ENCODE data around the gene ASIC2.

Gene ASIC2

GRCh38 chr17:33262266-33263123 is 30.6 kb downstream of the ASIC2 start:
- no peak for DNase-seq
- in situ Hi-C loops (cut with MboI; ENCODE audit: low pct_unique_long_range_greater_than_20kb, low sequenced_read_pairs), result no loop called here

- in situ Hi-C loops (cut with MboI; ENCODE audit: low pct_unique_long_range_greater_than_20kb, low sequenced_read_pairs), result no loop called here
- DNase-seq, result no peak
Observed at GRCh38 chr17:33261820-33262219, 31.3 kb downstream of the ASIC2 start.

GRCh38 chr17:33260638-33261037 is 32.5 kb downstream of the ASIC2 start:
- in situ Hi-C loops (cut with MboI; ENCODE audit: low pct_unique_long_range_greater_than_20kb, low sequenced_read_pairs), result no loop called here
- no peak for DNase-seq

GRCh38 chr17:33258296-33258695 is 34.8 kb downstream of the ASIC2 start:
- in situ Hi-C loops (cut with MboI; ENCODE audit: low pct_unique_long_range_greater_than_20kb, low sequenced_read_pairs), result no loop called here
- DNase-seq, result no peak

- no peak for DNase-seq
- in situ Hi-C loops (cut with MboI; ENCODE audit: low pct_unique_long_range_greater_than_20kb, low sequenced_read_pairs), result no loop called here
Observed at GRCh38 chr17:33245183-33245582, 47.9 kb downstream of the ASIC2 start.

- DNase-seq, result no peak
- in situ Hi-C loops (cut with MboI; ENCODE audit: low pct_unique_long_range_greater_than_20kb, low sequenced_read_pairs), result no loop called here
Observed at GRCh38 chr17:33243732-33244131, 49.4 kb downstream of the ASIC2 start.

GRCh38 chr17:33242375-33243124 is 50.5 kb downstream of the ASIC2 start:
- DNase-seq, result no peak

GRCh38 chr17:33241390-33241789 is 51.7 kb downstream of the ASIC2 start:
- in situ Hi-C loops (cut with MboI; ENCODE audit: low pct_unique_long_range_greater_than_20kb, low sequenced_read_pairs), result no loop called here
- DNase-seq, result no peak

More at GRCh38 chr17:33242375-33243124, 50.5 kb downstream of the ASIC2 start:
- in situ Hi-C loops (cut with MboI; ENCODE audit: low pct_unique_long_range_greater_than_20kb, low sequenced_read_pairs), result no loop called here

- in situ Hi-C loops (cut with MboI; ENCODE audit: low pct_unique_long_range_greater_than_20kb, low sequenced_read_pairs), result no loop called here
- DNase-seq, result no peak
Observed at GRCh38 chr17:33240362-33240761, 52.7 kb downstream of the ASIC2 start.

GRCh38 chr17:33239702-33240101 is 53.4 kb downstream of the ASIC2 start:
- in situ Hi-C loops (cut with MboI; ENCODE audit: low pct_unique_long_range_greater_than_20kb, low sequenced_read_pairs), result no loop called here
- no peak for DNase-seq

GRCh38 chr17:33234930-33235685 is 58.0 kb downstream of the ASIC2 start:
- in situ Hi-C loops (cut with MboI; ENCODE audit: low pct_unique_long_range_greater_than_20kb, low sequenced_read_pairs), result no loop called here
- DNase-seq, result no peak

- no peak for DNase-seq
- in situ Hi-C loops (cut with MboI; ENCODE audit: low pct_unique_long_range_greater_than_20kb, low sequenced_read_pairs), result no loop called here
Observed at GRCh38 chr17:33234233-33234632, 58.9 kb downstream of the ASIC2 start.

- DNase-seq, result no peak
- in situ Hi-C loops (cut with MboI; ENCODE audit: low pct_unique_long_range_greater_than_20kb, low sequenced_read_pairs), result no loop called here
Observed at GRCh38 chr17:33233811-33234177, 59.3 kb downstream of the ASIC2 start.

GRCh38 chr17:33229499-33229898 is 63.6 kb downstream of the ASIC2 start:
- DNase-seq, result no peak
- in situ Hi-C loops (cut with MboI; ENCODE audit: low pct_unique_long_range_greater_than_20kb, low sequenced_read_pairs), result no loop called here

GRCh38 chr17:33229028-33229427 is 64.1 kb downstream of the ASIC2 start:
- DNase-seq, result no peak
- in situ Hi-C loops (cut with MboI; ENCODE audit: low pct_unique_long_range_greater_than_20kb, low sequenced_read_pairs), result no loop called here

- in situ Hi-C loops (cut with MboI; ENCODE audit: low pct_unique_long_range_greater_than_20kb, low sequenced_read_pairs), result no loop called here
- DNase-seq, result no peak
Observed at GRCh38 chr17:33228548-33228947, 64.5 kb downstream of the ASIC2 start.

- in situ Hi-C loops (cut with MboI; ENCODE audit: low pct_unique_long_range_greater_than_20kb, low sequenced_read_pairs), result no loop called here
- no peak for DNase-seq
Observed at GRCh38 chr17:33227911-33228310, 65.2 kb downstream of the ASIC2 start.

GRCh38 chr17:33225994-33226393 is 67.1 kb downstream of the ASIC2 start:
- in situ Hi-C loops (cut with MboI; ENCODE audit: low pct_unique_long_range_greater_than_20kb, low sequenced_read_pairs), result no loop called here
- no peak for DNase-seq

GRCh38 chr17:33225509-33225908 is 67.6 kb downstream of the ASIC2 start:
- in situ Hi-C loops (cut with MboI; ENCODE audit: low pct_unique_long_range_greater_than_20kb, low sequenced_read_pairs), result no loop called here
- no peak for DNase-seq

- in situ Hi-C loops (cut with MboI; ENCODE audit: low pct_unique_long_range_greater_than_20kb, low sequenced_read_pairs), result no loop called here
- no peak for DNase-seq
Observed at GRCh38 chr17:33220036-33220435, 73.1 kb downstream of the ASIC2 start.

All from KBM-7 (cell line).